GM18505 (cell line): ENCODE data around the gene KLHL22.
"Not testable (repeated sequence)": the region's sequence is repeated elsewhere in the genome, so short reads cannot be mapped to it uniquely, and the experiment has no call there.

Source experiments
- ATAC-seq: cut with Tn5 transposase; IDR thresholded peaks from one replicate; pipeline ENCODE4 v1.9.1; 2021; ENCODE audit not compliant: unreplicated experiment
- POLR2A ChIP-seq: IDR thresholded peaks from 4 replicates; pipeline ENCODE4 v1.6.1; 2011; ENCODE audit warnings: borderline replicate concordance; ENCODE audit not compliant: insufficient read depth, insufficient read length; ENCODE audit errors: extremely low read depth

The KLHL22 gene

GRCh38 chr22:20517841-20518592, 22.4 kb upstream of the KLHL22 start:
- no peak for TF ChIP-seq POLR2A
- no peak for ATAC-seq

GRCh38 chr22:20517422-20517821, 21.8 kb upstream of the KLHL22 start:
- TF ChIP-seq POLR2A, result no peak
- no peak for ATAC-seq

GRCh38 chr22:20516399-20516798, 20.8 kb upstream of the KLHL22 start:
- no peak for TF ChIP-seq POLR2A
- ATAC-seq, result no peak

GRCh38 chr22:20514658-20515406, 19.2 kb upstream of the KLHL22 start:
- no peak for TF ChIP-seq POLR2A
- no peak for ATAC-seq

GRCh38 chr22:20511578-20512229, 16.1 kb upstream of the KLHL22 start:
- ATAC-seq, result no peak
- TF ChIP-seq POLR2A, result no peak

GRCh38 chr22:20510811-20511577, 15.4 kb upstream of the KLHL22 start:
- TF ChIP-seq POLR2A, result no peak
- ATAC-seq, result no peak

GRCh38 chr22:20509344-20510047, 13.9 kb upstream of the KLHL22 start:
- ATAC-seq, result no peak
- peak; percentile 32 for TF ChIP-seq POLR2A

GRCh38 chr22:20508815-20509271, 13.2 kb upstream of the KLHL22 start:
- ATAC-seq, result no peak
- TF ChIP-seq POLR2A, result no peak

GRCh38 chr22:20508067-20508755, 12.6 kb upstream of the KLHL22 start:
- ATAC-seq, result not testable (repeated sequence)

- TF ChIP-seq POLR2A, result peak; percentile 91
- ATAC-seq, result peak; percentile 82
These were observed 11.9 kb upstream of the KLHL22 start, which contains the start of gene MED15 for GRCh38 chr22:20507253-20508066. MED15 (plus strand) TSS chr22:20507610; CDS start chr22:20507679, 69 bp downstream.

- no peak for TF ChIP-seq POLR2A
- no peak for ATAC-seq
These were observed 11.1 kb upstream of the KLHL22 start for GRCh38 chr22:20506543-20507252.

GRCh38 chr22:20504293-20504922, 8.8 kb upstream of the KLHL22 start:
- not testable (repeated sequence) for ATAC-seq
